GM21825 (cell line): Measurements from ENCODE around the gene NFE2L3.
"Not testable (repeated sequence)": the region's sequence is repeated elsewhere in the genome, so short reads cannot be mapped to it uniquely, and the experiment has no call there.

Experiments
- ATAC-seq: cut with Tn5 transposase; IDR thresholded peaks from one replicate; pipeline ENCODE4 v1.9.1; 2021; ENCODE audit warnings: mild to moderate bottlenecking, moderate library complexity; ENCODE audit not compliant: unreplicated experiment

NFE2L3 gene

GRCh38 chr7:26185844-26186180 is 33.8 kb downstream of the NFE2L3 start:
- ATAC-seq = no peak

GRCh38 chr7:26186364-26187311 is 34.6 kb downstream of the NFE2L3 start:
- no peak for ATAC-seq

GRCh38 chr7:26187380-26188205 is 35.6 kb downstream of the NFE2L3 start:
- ATAC-seq = no peak

GRCh38 chr7:26188206-26188956 is 36.4 kb downstream of the NFE2L3 start:
- ATAC-seq = no peak

GRCh38 chr7:26188957-26189541 is 37.1 kb downstream of the NFE2L3 start:
- ATAC-seq = no peak

- ATAC-seq = no peak
Measured at GRCh38 chr7:26189697-26190096, 37.7 kb downstream of the NFE2L3 start.

- no peak for ATAC-seq
Measured at GRCh38 chr7:26190417-26190869, 38.4 kb downstream of the NFE2L3 start.

GRCh38 chr7:26191233-26191973 is 39.4 kb downstream of the NFE2L3 start:
- ATAC-seq = no peak

GRCh38 chr7:26191974-26192479 is 40.0 kb downstream of the NFE2L3 start:
- ATAC-seq = no peak

GRCh38 chr7:26192485-26193087 is 40.6 kb downstream of the NFE2L3 start:
- no peak for ATAC-seq

- ATAC-seq = no peak
Measured at GRCh38 chr7:26193432-26194207, 41.6 kb downstream of the NFE2L3 start.

- ATAC-seq = not testable (repeated sequence)
Measured at GRCh38 chr7:26194764-26195163, 42.8 kb downstream of the NFE2L3 start.

GRCh38 chr7:26195182-26195581 is 43.2 kb downstream of the NFE2L3 start:
- ATAC-seq = no peak

- no peak for ATAC-seq
Measured at GRCh38 chr7:26195867-26196657, 44.1 kb downstream of the NFE2L3 start.

- ATAC-seq = no peak
Measured at GRCh38 chr7:26197153-26198115, 45.4 kb downstream of the NFE2L3 start.

- ATAC-seq = no peak
Measured at GRCh38 chr7:26198133-26198780, 46.3 kb downstream of the NFE2L3 start.
